ENCODE data around the gene DPEP2.
"Not testable (repeated sequence)": the region's sequence is repeated elsewhere in the genome, so short reads cannot be mapped to it uniquely, and the experiment has no call there.

DPEP2 gene

GRCh38 chr16:67998779-67999688 lies at the start of gene DPEP2:
TSS of gene DPEP2 (minus strand) at chr16:67999484. CDS start at chr16:67993212, 6,272 bp downstream.
- not testable (repeated sequence) for DNase-seq

GRCh38 chr16:68047987-68048386 lies 48.7 kb upstream of the DPEP2 start:
- DNase-seq: no peak

- no peak for DNase-seq
Observed at GRCh38 chr16:68046106-68046505, 46.8 kb upstream of the DPEP2 start.

DNA sequence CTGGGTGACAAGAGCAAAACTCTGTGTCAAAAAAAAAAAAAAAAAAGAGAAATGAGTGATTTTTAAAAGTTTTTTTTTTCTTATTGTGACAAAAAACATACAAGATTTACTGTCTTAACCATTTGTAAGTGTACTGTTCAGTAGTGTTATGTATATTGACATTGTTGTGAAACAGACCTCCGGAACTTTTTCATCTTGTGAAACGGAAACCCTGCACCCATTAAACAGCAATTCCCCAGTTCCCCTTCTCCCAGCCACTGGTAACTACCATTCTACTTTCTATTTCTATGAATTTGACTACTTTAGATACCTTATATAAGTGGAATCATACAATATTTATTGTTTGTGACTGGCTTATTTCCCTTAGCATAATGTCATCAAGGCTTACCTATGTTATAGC lies 42.5 kb upstream of the DPEP2 start:
- DNase-seq: no peak

DNA sequence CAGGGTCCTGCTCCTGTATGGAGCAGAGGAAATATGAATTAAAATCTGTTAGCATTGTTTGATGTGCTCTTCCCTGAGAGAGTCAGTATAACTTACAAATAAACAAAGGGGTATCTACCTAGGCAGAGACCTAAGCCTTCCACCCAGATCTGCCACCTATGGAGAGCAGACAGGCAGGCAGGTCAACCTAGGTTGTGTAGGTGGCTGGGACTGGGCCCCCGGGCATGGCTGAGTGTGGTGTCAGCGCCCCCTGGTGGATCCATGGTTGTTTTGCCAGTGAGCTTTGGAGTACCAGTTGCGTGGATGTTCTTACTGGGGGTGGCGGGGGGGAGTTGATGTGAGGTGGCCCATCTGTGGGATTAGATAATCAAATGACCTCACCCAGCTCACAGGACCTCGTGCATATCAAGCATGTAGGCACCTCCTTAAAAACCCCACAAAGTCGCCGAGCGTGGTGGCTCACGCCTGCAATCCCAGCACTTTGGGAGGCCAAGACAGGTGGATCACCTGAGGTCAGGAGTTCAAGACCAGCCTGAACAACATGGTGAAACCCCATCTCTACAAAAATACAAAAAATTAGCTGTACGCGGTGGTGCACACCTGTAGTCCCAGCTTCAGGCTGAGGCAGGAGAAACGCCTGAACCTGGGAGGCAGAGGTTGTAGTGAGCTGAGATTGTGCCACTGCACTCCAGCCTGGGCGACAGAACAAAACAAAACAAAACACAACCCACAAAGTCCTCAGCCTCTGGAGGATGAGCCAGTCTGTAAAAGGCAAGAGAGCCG lies 41.4 kb upstream of the DPEP2 start:
- DNase-seq: peak; percentile 30

GRCh38 chr16:68037841-68038597 lies 38.7 kb upstream of the DPEP2 start:
- no peak for DNase-seq

DNA sequence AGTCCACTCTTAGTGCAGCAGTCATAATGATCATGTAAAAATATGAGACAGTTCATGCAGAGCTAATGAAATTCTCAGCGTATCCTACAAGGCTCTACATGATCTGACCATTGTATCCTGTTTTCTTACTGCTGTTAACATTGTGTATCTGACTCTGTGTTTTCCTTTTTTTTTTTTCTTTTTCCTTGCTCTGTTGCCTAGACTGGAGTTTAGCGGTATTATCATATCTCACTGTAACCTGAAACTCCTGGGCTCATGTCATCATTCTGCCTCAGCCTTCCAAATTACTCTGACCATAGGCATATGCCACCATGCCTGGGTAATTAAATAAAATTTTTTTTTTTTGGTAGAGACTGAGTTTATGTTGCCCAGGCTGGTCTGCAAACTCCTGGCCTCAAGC lies 35.9 kb upstream of the DPEP2 start:
- DNase-seq: no peak

DNA sequence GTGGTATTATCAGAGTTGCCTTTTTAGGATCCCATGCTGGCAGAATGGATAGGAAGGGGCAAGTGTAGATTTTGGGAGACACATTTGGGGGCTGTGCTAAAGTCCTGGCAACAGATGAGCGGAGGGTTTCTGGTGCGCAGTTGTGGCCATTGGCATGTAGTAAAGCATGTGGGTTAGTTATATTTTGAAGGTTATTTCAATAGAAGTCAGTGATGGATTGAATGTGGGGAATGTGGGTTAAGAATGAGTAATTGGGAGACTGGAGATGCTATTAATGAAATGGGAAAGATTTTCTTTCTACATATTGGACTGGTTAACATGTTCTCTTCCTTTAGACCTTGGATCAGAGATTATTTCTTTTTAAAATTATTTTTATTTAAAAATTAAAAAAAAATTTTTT lies 33.8 kb upstream of the DPEP2 start:
- DNase-seq: no peak

DNA sequence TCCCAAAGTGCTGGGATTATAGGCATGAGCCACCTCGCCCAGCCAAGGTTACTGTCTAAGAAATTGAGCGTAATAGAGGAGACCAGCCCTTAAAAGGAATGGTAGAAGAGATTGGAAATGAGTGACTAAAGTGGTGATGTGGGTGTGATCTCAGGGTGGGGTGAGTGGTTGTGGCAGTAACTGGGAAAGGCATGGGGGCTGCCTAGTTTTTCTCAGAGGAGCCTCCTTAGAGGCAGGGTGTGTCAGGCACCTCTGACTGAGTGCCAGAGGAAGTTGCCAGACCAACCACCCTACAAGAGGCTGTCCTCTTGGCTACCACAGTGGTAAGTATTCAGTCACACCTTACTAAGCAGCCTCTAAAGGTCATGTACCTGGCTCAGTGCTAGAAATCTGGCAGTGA lies 32.7 kb upstream of the DPEP2 start:
- DNase-seq: no peak

DNA sequence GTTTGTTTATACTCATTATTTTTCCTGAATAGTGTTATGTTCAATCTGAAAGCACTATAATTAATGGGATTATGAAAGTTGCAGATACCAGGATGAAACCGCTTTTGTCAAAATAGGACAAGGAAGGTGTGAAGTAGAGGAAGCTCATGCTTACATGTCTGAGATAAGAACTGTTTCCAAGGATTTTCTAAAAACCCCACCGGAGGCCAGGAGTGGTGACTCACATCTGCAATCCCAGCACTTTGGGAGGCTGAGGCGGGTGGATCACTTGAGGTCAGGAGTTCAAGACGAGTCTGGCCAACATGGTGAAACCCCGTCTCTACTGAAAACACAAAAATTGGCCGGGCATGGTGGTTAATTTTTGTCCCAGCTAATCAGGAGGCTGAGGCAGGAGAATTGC lies 30.8 kb upstream of the DPEP2 start:
- not testable (repeated sequence) for DNase-seq

DNA sequence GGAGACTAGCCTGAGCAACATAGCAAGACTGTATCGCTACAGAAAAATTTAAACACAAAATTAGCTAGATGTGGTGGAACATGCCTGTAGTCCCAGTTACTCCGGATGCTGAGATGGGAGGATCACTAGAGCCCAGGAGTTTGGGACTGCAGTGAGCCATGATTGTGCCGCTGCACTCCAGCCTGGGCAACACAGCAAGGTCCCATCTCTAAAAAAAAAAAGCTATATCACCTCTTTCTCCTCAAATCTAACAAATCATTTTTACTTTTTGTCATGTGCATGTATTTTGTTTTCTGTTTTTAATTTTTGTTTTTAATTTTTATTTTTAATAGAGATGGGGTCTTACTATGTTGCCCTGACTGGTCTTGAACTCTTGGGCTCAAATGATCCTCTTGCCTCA lies 29.7 kb upstream of the DPEP2 start:
- no peak for DNase-seq

- peak; percentile 61 for DNase-seq
Observed at GRCh38 chr16:68022728-68023537, 23.6 kb upstream of the DPEP2 start, which contains the start of the genes DDX28 and DUS2. TSS of gene DDX28 (minus strand) at chr16:68023232. CDS start at chr16:68023202, 30 bp downstream. TSS of gene DUS2 (plus strand) at chr16:68023284. CDS start at chr16:68038024, 14,740 bp downstream.

GRCh38 chr16:68022278-68022727 lies 23.0 kb upstream of the DPEP2 start:
- DNase-seq: no peak

DNA sequence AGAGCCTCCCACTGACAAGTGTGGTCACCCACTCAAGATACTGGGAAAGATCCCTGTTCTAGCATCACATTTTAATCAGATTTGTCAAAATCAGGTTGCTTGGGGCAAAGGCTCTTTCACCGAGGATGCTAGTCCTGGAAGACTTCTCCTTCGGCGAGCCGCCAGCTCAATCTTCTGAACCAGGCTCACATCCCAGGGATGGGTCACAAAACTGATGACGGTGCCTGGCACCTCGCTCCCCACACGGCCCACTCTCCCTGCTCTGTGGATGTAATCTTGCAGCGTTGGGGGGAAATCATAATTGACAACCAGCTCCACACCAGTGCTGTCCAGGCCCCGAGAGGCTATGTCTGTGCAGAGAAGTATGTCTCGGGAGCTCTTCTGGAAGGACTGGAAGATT lies 22.2 kb upstream of the DPEP2 start:
- DNase-seq: no peak

DNA sequence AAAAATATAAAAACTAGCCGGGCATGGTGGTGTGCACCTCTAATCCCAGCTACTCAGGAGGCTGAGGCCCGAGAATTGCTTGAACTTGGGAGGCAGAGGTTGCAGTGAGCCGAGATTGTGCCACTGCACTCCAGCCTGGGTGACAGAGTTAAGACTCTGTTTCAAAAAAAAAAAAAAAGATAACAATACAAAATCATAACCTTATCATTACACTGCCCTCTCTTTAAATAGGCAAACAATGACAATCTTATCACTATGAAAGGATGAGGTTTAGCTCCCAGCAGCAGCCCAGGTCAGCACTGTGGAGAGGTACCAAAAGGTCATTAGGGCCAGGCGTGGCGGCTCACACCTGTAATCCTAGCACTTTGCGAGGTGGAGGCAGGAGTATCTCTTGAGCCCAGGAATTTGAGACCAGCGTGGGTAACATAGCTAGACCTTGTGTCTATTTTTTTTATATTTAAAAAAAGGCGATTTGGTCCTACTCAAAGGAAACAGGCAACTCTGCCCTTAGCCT lies 19.9 kb upstream of the DPEP2 start:
- DNase-seq: no peak

GRCh38 chr16:68015681-68016080 lies 16.4 kb upstream of the DPEP2 start, which contains the start of gene DPEP2NB:
TSS of gene DPEP2NB (minus strand) at chr16:68015911. CDS start at chr16:68015770, 141 bp downstream.
- DNase-seq: no peak

- DNase-seq: no peak
Observed at GRCh38 chr16:68013440-68013839, 14.2 kb upstream of the DPEP2 start.

DNA sequence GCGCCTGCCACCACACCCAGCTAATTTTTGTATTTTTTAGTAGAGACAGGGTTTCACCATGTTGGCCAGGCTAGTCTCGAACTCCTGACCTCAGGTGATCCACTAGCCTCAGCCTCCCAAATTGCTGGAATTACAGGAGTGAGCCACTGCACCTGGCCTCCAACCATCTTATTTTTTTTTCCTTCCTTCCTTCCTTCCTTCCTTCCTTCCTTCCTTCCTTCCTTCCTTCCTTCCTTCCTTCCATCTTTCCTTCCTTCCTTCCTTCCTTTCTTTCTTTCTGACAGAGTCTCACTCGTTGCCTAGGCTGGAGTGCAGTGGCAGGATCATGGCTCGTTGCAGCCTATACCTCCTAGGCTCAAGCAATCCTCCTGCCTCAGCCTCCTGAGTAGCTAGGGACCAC lies 10.6 kb upstream of the DPEP2 start:
- not testable (repeated sequence) for DNase-seq

DNA sequence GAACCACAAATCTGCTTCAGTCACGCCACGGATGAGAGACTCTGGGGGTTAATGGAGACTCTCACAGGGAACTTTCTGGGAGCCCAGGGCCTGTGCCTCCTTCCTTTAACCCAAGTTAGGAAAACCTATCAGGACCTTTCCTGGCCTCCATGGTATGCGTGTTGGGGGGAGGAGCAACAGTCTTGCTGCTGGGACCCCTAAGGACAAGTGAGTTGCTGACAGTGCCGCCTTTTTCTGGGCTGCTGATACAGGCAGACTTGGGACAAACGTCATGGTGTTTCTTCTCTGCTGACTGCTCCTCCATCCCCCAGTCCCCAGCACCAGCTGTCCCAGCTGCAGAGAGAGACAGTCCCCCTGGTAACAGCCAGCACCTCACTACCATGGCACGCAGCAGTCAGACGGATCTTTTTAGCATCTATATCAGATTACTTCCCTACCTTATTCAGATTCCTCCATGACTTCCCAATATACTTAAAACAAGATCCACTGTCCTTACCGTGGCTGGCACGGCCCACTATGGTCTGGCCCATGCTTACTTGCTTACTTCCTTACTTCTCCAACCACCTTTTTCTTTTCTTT lies 10.0 kb upstream of the DPEP2 start:
- DNase-seq: no peak

DNA sequence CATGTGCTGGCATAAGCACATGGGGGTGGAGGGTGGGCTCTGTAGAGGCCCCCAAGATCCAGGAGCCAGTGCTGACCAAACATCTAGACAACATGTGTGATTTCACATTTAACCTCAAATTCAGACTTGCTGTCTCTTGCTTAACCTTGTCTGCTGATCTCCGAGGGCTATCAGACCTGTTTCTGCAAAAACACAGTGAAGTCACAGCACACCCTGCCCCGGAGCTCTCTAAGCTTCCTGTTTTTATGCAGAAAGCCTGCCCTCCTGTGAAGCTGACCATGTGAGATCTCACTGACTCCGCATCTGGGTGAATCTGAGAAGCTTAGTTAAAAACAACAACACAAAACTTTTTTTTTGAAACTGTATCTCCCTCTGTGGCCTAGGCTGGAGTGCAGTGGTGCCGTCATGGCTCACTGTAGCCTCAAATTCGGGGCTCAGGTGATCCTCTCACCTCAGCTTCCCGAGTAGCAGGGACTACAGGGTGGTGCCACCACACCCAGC lies 6.6 kb upstream of the DPEP2 start:
- no peak for DNase-seq

DNA sequence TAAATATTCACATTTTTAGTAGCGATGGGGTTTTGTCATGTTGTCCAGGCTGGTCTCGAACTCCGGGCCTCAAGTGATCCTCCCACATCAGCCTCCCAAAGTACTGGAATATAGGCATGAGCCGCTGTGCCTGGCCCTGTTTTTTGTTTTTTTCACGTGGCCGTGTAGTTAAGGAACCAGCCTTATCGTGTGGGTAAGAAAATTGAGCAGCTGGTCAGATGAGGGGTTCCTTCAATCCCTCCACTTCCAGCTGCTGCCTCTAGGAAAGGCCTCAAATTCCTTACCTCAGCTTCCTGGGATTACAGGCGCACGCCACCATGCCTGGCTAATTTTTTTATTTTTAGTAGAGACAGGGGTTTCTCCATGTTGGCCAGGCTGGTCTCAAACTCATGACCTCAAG lies 5.9 kb upstream of the DPEP2 start:
- no peak for DNase-seq
